ENCODE results near the gene RAPGEF1.

DNA sequence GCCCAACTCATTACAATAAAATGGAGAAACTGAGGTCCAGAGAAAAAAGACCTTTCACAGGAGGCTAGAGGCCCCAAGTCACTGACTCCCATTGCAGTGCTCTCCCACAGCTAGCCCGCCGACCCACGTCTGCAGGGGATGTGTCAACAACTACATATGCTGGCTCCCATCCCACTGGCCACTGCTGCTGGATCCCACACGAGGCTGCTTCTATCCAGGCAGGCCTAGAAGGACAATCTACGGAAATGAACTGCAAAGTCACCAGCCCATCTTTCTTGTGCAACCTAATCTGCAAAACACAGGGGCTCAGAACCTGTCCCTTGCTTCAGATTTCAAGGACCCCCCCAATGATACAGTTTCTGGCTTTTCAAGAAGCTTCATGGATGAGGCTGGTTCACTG lies 24.0 kb downstream of the RAPGEF1 start:
- TF ChIP-seq EZH2 (IDR thresholded peaks at IDR 0.05; ENCODE audit: low read length, unreplicated experiment) (no peak), EZH2phosphoT487 (IDR thresholded peaks at IDR 0.05; ENCODE audit: borderline replicate concordance, low read length) (no peak)
- TF ChIP-seq, protein P1, sequence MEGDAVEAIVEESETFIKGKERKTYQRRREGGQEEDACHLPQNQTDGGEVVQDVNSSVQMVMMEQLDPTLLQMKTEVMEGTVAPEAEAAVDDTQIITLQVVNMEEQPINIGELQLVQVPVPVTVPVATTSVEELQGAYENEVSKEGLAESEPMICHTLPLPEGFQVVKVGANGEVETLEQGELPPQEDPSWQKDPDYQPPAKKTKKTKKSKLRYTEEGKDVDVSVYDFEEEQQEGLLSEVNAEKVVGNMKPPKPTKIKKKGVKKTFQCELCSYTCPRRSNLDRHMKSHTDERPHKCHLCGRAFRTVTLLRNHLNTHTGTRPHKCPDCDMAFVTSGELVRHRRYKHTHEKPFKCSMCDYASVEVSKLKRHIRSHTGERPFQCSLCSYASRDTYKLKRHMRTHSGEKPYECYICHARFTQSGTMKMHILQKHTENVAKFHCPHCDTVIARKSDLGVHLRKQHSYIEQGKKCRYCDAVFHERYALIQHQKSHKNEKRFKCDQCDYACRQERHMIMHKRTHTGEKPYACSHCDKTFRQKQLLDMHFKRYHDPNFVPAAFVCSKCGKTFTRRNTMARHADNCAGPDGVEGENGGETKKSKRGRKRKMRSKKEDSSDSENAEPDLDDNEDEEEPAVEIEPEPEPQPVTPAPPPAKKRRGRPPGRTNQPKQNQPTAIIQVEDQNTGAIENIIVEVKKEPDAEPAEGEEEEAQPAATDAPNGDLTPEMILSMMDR (conservative IDR thresholded peaks at IDR 0.05; ENCODE audit: low read depth, low read length), result no peak

Data from PC-3 (cell line).